Nephron (organoid): Measurements from ENCODE around the gene PLSCR4.

Source experiments
- H3K27ac Mint-ChIP-seq, 3 experiments: 2 replicates each; pipeline ENCODE4 v1.8.0; 2020; ENCODE audit warnings: mixed read lengths in 3 of 3, mild to moderate bottlenecking in 2 of 3, moderate library complexity in 1 of 3
- H3K27me3 Mint-ChIP-seq: 2 replicates; pipeline ENCODE4 v1.8.0; 2021; ENCODE audit warnings: low read depth, mild to moderate bottlenecking, moderate library complexity, mixed read lengths
- H3K36me3 Mint-ChIP-seq: 2 replicates; pipeline ENCODE4 v1.8.0; 2020; ENCODE audit warnings: low read depth, mixed read lengths
- H3K4me1 Mint-ChIP-seq: 2 replicates; pipeline ENCODE4 v1.8.0; 2020; ENCODE audit warnings: mixed read lengths
- H3K4me3 Mint-ChIP-seq, 3 experiments: 2 replicates each; pipeline ENCODE4 v1.8.0; 2020; ENCODE audit warnings: mild to moderate bottlenecking in 3 of 3, mixed read lengths in 3 of 3, moderate library complexity in 2 of 3
- H3K9me3 Mint-ChIP-seq: 2 replicates; pipeline ENCODE4 v1.8.0; 2020; ENCODE audit warnings: mixed read lengths
- TF ChIP-seq, protein P1 (sequence below), 3 experiments: fragments of 200-600 bp; sonication (generic); IDR thresholded peaks; one replicate each; pipeline ENCODE4 v1.5.0; 2021; ENCODE audit warnings: antibody characterized with exemption in 3 of 3; ENCODE audit not compliant: unreplicated experiment in 3 of 3

The PLSCR4 gene

DNA sequence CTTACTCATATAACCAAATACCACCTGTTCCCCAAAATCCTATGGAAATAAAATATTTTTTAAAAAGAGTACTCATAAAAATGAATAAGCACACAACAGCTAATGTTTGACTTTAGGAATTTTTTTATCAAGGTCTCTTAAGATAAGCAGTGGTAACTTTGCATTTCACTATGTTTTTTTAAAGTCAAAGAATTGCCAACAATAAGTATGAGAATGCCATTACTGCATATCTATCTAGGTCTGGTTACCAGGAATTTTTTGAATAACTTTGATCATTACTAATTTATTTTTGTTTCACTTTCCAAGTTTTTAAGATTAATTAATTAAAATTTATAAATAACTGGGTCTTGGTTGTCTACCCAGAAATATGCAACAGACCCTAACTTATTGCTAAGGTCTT, 41.5 kb downstream of the PLSCR4 start:
- H3K9me3 Mint-ChIP-seq: no peaks in the 10 kb centered on the region
- H3K4me1 Mint-ChIP-seq: no peaks in the 10 kb centered on the region
- H3K4me3 Mint-ChIP-seq: no peak overlapping the region
- H3K27me3 Mint-ChIP-seq: no peaks in the 10 kb centered on the region
- peaks cover 6% of the 10 kb centered on the region for H3K36me3 Mint-ChIP-seq
- H3K27ac Mint-ChIP-seq: no peak overlapping the region
- TF ChIP-seq, protein P1, sequence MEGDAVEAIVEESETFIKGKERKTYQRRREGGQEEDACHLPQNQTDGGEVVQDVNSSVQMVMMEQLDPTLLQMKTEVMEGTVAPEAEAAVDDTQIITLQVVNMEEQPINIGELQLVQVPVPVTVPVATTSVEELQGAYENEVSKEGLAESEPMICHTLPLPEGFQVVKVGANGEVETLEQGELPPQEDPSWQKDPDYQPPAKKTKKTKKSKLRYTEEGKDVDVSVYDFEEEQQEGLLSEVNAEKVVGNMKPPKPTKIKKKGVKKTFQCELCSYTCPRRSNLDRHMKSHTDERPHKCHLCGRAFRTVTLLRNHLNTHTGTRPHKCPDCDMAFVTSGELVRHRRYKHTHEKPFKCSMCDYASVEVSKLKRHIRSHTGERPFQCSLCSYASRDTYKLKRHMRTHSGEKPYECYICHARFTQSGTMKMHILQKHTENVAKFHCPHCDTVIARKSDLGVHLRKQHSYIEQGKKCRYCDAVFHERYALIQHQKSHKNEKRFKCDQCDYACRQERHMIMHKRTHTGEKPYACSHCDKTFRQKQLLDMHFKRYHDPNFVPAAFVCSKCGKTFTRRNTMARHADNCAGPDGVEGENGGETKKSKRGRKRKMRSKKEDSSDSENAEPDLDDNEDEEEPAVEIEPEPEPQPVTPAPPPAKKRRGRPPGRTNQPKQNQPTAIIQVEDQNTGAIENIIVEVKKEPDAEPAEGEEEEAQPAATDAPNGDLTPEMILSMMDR (IDR thresholded peaks at IDR 0.05; ENCODE audit: unreplicated experiment in 3 of 3): no peak

DNA sequence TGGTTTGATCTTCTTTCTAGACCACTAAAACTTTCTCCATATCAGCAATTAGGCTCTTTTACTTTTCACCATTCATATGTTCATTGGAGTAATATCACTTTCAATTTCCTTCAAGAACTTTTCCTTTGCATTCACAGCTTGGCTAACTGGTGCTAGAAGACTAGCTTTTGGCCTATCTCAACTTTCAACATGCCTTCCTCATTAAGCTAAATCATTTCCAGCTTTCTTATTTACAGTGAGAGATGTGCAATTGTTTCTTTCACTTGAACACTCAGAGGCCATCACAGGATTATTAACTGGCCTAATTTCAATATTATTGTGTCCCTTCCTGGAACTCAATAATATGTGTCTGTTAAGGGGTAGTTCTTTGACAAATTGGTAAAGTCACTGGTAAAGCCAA, 47.1 kb downstream of the PLSCR4 start:
- no peaks in the 10 kb centered on the region for H3K9me3 Mint-ChIP-seq
- no peak overlapping the region for H3K27ac Mint-ChIP-seq
- peaks cover 6% of the 10 kb centered on the region for H3K36me3 Mint-ChIP-seq
- no peaks in the 10 kb centered on the region for H3K27me3 Mint-ChIP-seq
- no peaks in the 10 kb centered on the region for H3K4me1 Mint-ChIP-seq
- no peak overlapping the region for H3K4me3 Mint-ChIP-seq
- TF ChIP-seq, protein P1 (IDR thresholded peaks at IDR 0.05; ENCODE audit: unreplicated experiment in 3 of 3): no peak

DNA sequence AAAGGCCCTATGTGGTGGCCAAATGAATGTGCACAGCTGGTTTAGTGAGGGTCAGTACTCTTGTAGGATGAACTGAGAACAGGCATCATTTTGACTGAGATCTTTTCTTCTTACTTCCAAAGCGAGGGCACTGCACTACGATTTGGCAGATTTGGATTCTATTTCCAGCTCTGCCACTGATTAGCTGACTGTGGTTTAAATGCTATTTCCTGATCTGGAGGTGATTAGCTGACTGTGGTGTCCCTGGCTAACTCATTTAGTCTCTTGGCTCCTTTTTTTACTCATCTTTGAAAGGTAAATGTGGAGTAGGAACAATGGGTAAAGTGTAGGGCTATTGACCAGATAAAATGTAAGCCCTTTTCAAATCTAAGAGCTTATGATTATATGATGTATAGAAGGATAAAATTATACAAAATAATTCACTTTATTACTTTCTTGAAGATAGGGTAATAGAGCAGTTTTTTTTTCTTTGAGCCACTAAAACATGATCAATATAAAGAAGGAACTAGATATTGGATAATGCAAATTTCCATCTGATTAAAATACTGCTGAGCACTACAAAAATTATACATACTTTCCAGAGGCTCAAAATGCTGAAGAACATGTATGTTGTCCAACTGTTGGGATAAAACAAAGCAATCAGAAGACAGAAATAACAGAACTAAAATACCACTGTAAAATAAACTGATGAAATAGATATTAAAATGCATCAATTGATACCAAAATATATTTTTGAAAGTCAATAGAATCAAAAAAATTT, 50.3 kb downstream of the PLSCR4 start:
- Mint-ChIP-seq H3K4me3 (no peak overlapping the region), H3K4me1 (no peaks in the 10 kb centered on the region), H3K27ac (no peak overlapping the region), H3K36me3 (no peaks in the 10 kb centered on the region), H3K9me3 (no peaks in the 10 kb centered on the region), H3K27me3 (no peaks in the 10 kb centered on the region)
- TF ChIP-seq, protein P1 (IDR thresholded peaks at IDR 0.05; ENCODE audit: unreplicated experiment in 3 of 3): no peak

DNA sequence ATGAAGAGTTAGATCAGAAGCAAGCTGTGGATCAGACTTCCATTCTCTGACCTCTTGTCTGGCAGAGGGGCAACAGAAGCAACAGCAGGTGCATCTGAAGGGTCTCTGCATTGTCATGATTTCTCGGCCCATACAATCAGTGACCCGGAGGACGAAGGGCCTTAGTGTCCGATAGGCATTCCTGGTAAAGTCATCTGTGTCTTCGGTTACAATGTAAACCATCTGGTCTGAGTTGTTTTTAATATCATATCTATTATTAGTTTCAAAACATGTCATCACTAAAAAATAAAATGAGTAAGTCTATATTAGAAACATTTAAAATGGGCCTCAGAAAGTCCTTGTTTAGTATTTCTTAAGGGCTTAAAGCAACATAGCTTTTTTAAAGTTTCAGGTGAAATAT, 51.1 kb downstream of the PLSCR4 start:
- no peaks in the 10 kb centered on the region for H3K9me3 Mint-ChIP-seq

DNA sequence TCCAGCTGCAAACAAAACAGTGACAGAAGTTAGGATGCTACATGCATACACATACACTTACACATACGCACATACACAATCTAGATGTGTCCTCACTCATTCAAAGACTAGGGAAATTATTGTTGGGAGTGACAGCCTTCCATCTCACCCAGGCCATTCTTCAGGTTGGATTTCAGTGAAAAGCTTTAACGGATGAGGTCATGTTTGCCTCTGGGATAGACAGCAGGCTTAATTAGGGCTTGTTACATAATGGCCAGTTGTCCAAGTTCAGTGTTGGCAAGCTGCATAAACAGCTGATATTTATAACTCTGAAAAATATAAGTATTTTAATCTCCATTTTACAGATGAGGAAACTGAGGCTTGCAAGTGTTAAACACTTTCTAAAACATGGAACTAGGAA, 54.1 kb downstream of the PLSCR4 start:
- no peak overlapping the region for H3K27ac Mint-ChIP-seq
- H3K4me1 Mint-ChIP-seq: no peaks in the 10 kb centered on the region
- H3K27me3 Mint-ChIP-seq: no peaks in the 10 kb centered on the region
- H3K4me3 Mint-ChIP-seq: no peak overlapping the region
- TF ChIP-seq, protein P1 (IDR thresholded peaks at IDR 0.05; ENCODE audit: unreplicated experiment in 3 of 3): no peak
- no peaks in the 10 kb centered on the region for H3K9me3 Mint-ChIP-seq
- no peaks in the 10 kb centered on the region for H3K36me3 Mint-ChIP-seq

More for the DNA sequence above, 51.1 kb downstream of the PLSCR4 start:
- Mint-ChIP-seq H3K4me1 (no peaks in the 10 kb centered on the region), H3K4me3 (no peak overlapping the region), H3K36me3 (no peaks in the 10 kb centered on the region), H3K27me3 (no peaks in the 10 kb centered on the region), H3K27ac (no peak overlapping the region)
- TF ChIP-seq, protein P1 (IDR thresholded peaks at IDR 0.05; ENCODE audit: unreplicated experiment in 3 of 3): no peak

DNA sequence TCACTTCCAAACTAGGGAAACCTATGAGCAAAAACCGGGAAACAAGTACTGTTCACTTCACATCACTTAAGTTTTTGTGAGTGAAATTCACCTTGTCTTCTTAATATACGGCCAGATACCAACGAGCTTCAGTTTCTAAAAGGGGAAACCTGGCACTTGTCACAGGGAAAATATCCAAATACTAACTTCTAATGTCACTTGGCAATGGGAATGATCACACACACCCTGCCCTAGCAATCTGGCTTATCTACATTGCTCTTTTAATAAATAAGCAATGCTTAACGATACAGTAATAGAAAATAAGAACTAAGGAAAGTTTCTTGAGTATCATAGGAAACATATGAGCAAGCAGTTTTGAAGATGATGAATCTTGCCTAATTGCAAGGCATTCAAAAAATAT, 55.3 kb downstream of the PLSCR4 start:
- Mint-ChIP-seq H3K27me3 (no peaks in the 10 kb centered on the region), H3K4me3 (no peak overlapping the region), H3K4me1 (no peaks in the 10 kb centered on the region), H3K9me3 (no peaks in the 10 kb centered on the region), H3K36me3 (no peaks in the 10 kb centered on the region), H3K27ac (no peak overlapping the region)
- TF ChIP-seq, protein P1 (IDR thresholded peaks at IDR 0.05; ENCODE audit: unreplicated experiment in 3 of 3): no peak
